Erythroblast (primary cell): Measurements from ENCODE around the gene SLC35F2.

Experiments used
- GATA1 ChIP-seq: IDR thresholded peaks from 2 replicates; pipeline ENCODE4 v1.6.1; 2011; ENCODE audit warnings: low read depth, mild to moderate bottlenecking, control low read depth, low read length, moderate library complexity
- POLR2A ChIP-seq: IDR thresholded peaks from 2 replicates; pipeline ENCODE4 v1.6.1; 2011; ENCODE audit warnings: mild to moderate bottlenecking, low read length

- TF ChIP-seq POLR2A (no peak), GATA1 (no peak)
Observed at GRCh38 chr11:107777110-107777509, 81.5 kb downstream of the SLC35F2 start.
